ENCODE measurements around the gene DSG1. TPM values are rescaled to one million over a fixed set of nuclear protein-coding genes. Genes with fewer than 3 reads are reported as not detected.

The DSG1 gene
- total and polyA plus RNA-seq, 4 donors, result not detected

- Histone ChIP-seq H3K27me3 (ENCODE audit: control insufficient read depth in 3 of 3, insufficient read depth in 3 of 3, low read length in 2 of 3) (no peaks in the 10 kb centered on the region), H3K27ac (ENCODE audit: low read depth in 1 of 2, low read length in 1 of 2) (no peak overlapping the region), H3K36me3 (ENCODE audit: control insufficient read depth in 4 of 4, insufficient read depth in 4 of 4, low read length in 4 of 4) (no peaks in the 10 kb centered on the region), H3K9ac (ENCODE audit: insufficient read depth in 1 of 2, low read length in 2 of 2) (no peak overlapping the region), H3K4me1 (ENCODE audit: control insufficient read depth in 5 of 5, insufficient read depth in 5 of 5, low read length in 5 of 5) (peaks cover under 1 to 33% (median 9%) of the 10 kb centered on the region in 5 donors), H3K9me3 (ENCODE audit: control insufficient read depth in 4 of 4, insufficient read depth in 3 of 4, low read length in 3 of 4) (peaks cover 0 to 2% (median 0%) of the 10 kb centered on the region in 4 donors), H3K4me3 (no peak overlapping the region)
- ATAC-seq (ENCODE audit: insufficient read depth, low FRiP score) (no peak), DNase-seq (peak in 2 of 3 donors; percentile 10 to 43)
- WGBS, 2 donors, result 62 to 75% methylated on average over 6 of the region's 6 CpGs
- TF ChIP-seq CTCF (IDR thresholded peaks at IDR 0.05; ENCODE audit: control extremely low read depth, extremely low read depth), result no peak
Observed at GRCh38 chr18:31401156-31402025, 83.4 kb downstream of the DSG1 start.

GRCh38 chr18:31402026-31402373 lies 84.0 kb downstream of the DSG1 start:
- Histone ChIP-seq H3K9me3 (ENCODE audit: control insufficient read depth in 4 of 4, insufficient read depth in 3 of 4, low read length in 3 of 4) (peaks cover 0 to 2% (median 0%) of the 10 kb centered on the region in 4 donors), H3K4me1 (ENCODE audit: control insufficient read depth in 5 of 5, insufficient read depth in 5 of 5, low read length in 5 of 5) (peaks cover 0 to 27% (median 7%) of the 10 kb centered on the region in 5 donors), H3K9ac (ENCODE audit: insufficient read depth in 1 of 2, low read length in 2 of 2) (no peak overlapping the region), H3K27me3 (ENCODE audit: control insufficient read depth in 3 of 3, insufficient read depth in 3 of 3, low read length in 2 of 3) (no peaks in the 10 kb centered on the region), H3K36me3 (ENCODE audit: control insufficient read depth in 4 of 4, insufficient read depth in 4 of 4, low read length in 4 of 4) (no peaks in the 10 kb centered on the region), H3K4me3 (no peak overlapping the region), H3K27ac (ENCODE audit: low read depth in 1 of 2, low read length in 1 of 2) (no peak overlapping the region)
- DNase-seq (no peak), ATAC-seq (ENCODE audit: insufficient read depth, low FRiP score) (no peak)
- TF ChIP-seq CTCF (IDR thresholded peaks at IDR 0.05; ENCODE audit: control extremely low read depth, extremely low read depth), result no peak

GRCh38 chr18:31403409-31403808 lies 85.4 kb downstream of the DSG1 start:
- ATAC-seq (ENCODE audit: insufficient read depth, low FRiP score) (no peak), DNase-seq (peak; percentile 45 to 86 (median 86))
- Histone ChIP-seq H3K9ac (ENCODE audit: insufficient read depth in 1 of 2, low read length in 2 of 2) (no peak overlapping the region), H3K27ac (ENCODE audit: low read depth in 1 of 2, low read length in 1 of 2) (no peak overlapping the region), H3K36me3 (ENCODE audit: control insufficient read depth in 4 of 4, insufficient read depth in 4 of 4, low read length in 4 of 4) (no peaks in the 10 kb centered on the region), H3K4me1 (ENCODE audit: control insufficient read depth in 5 of 5, insufficient read depth in 5 of 5, low read length in 5 of 5) (peaks cover 0 to 20% (median 0%) of the 10 kb centered on the region in 5 donors), H3K9me3 (ENCODE audit: control insufficient read depth in 4 of 4, insufficient read depth in 3 of 4, low read length in 3 of 4) (peaks cover 0 to 2% (median 0%) of the 10 kb centered on the region in 4 donors), H3K4me3 (no peak overlapping the region), H3K27me3 (ENCODE audit: control insufficient read depth in 3 of 3, insufficient read depth in 3 of 3, low read length in 2 of 3) (no peaks in the 10 kb centered on the region)
- 57 to 83% methylated on average over 2 of the region's 2 CpGs for WGBS, 2 donors
- no peak for TF ChIP-seq CTCF (IDR thresholded peaks at IDR 0.05; ENCODE audit: control extremely low read depth, extremely low read depth)

Small RNA genes lying within 50 kb of the gene (small RNA-seq; reads per million reads assigned to genes)
- not detected for gene RF00019 (ENCODE audit: low replicate concordance)
- gene RNU6-167P (ENCODE audit: low replicate concordance), result not detected

Other genes with a start within 250 kb of the DSG1 start
- gene DSC2, start 215.7 kb upstream of the DSG1 start, total RNA-seq, result 10 to 100 TPM; 13.5 to 15.4 TPM
- 1 to 10 TPM; 2.3 to 7.2 TPM for gene DSC2, start 215.7 kb upstream of the DSG1 start, polyA plus RNA-seq
- under 1 TPM in 1 of 2 donors, not detected in 1; 0.09 TPM for gene DSC1, start 155.3 kb upstream of the DSG1 start, total RNA-seq
- gene DSC1, start 155.3 kb upstream of the DSG1 start, polyA plus RNA-seq, result not detected
- not detected for gene DSG4, start 58.6 kb downstream of the DSG1 start, total RNA-seq
- gene DSG4, start 58.6 kb downstream of the DSG1 start, polyA plus RNA-seq, result not detected
- under 1 TPM in 1 of 2 donors, not detected in 1; 0.03 TPM for gene DSG3, start 129.6 kb downstream of the DSG1 start, total RNA-seq
- under 1 TPM in 1 of 2 donors, not detected in 1; 0.09 TPM for gene DSG3, start 129.6 kb downstream of the DSG1 start, polyA plus RNA-seq
- gene DSG2, start 180.0 kb downstream of the DSG1 start, total RNA-seq, result 10 to 100 TPM; 26.8 to 28.0 TPM
- gene DSG2, start 180.0 kb downstream of the DSG1 start, polyA plus RNA-seq, result 10 to 100 TPM in 1 of 2 donors, 1 to 10 TPM in 1; 8.9 to 16.4 TPM